HG03521 (cell line): Measurements from ENCODE around the gene CTBP1.
"Not testable (repeated sequence)": the region's sequence is repeated elsewhere in the genome, so short reads cannot be mapped to it uniquely, and the experiment has no call there.

Experiments
- ATAC-seq: cut with Tn5 transposase; IDR thresholded peaks from one replicate; pipeline ENCODE4 v1.9.1; 2021; ENCODE audit warnings: mild to moderate bottlenecking, moderate library complexity; ENCODE audit not compliant: unreplicated experiment

The CTBP1 gene

GRCh38 chr4:1248245-1249147 lies at the start of gene CTBP1:
TSS of gene CTBP1 (minus strand) at chr4:1249130. CDS start at chr4:1241331, 7,799 bp downstream.
- ATAC-seq, result peak; percentile 42

- no peak for ATAC-seq
Observed at GRCh38 chr4:1298461-1298860, 49.5 kb upstream of the CTBP1 start.

GRCh38 chr4:1297456-1298325 lies 48.8 kb upstream of the CTBP1 start:
- no peak for ATAC-seq

GRCh38 chr4:1297023-1297395 lies 48.1 kb upstream of the CTBP1 start:
- no peak for ATAC-seq

- ATAC-seq, result no peak
Observed at GRCh38 chr4:1296324-1297022, 47.5 kb upstream of the CTBP1 start.

GRCh38 chr4:1295405-1296055 lies 46.6 kb upstream of the CTBP1 start:
- no peak for ATAC-seq

- ATAC-seq, result no peak
Observed at GRCh38 chr4:1294891-1295290, 46.0 kb upstream of the CTBP1 start.

- ATAC-seq, result no peak
Observed at GRCh38 chr4:1294424-1294823, 45.5 kb upstream of the CTBP1 start.

- ATAC-seq, result no peak
Observed at GRCh38 chr4:1293991-1294390, 45.1 kb upstream of the CTBP1 start.

- ATAC-seq, result no peak
Observed at GRCh38 chr4:1293531-1293941, 44.6 kb upstream of the CTBP1 start.

GRCh38 chr4:1292703-1293011 lies 43.7 kb upstream of the CTBP1 start:
- ATAC-seq, result not testable (repeated sequence)

GRCh38 chr4:1291996-1292702 lies 43.2 kb upstream of the CTBP1 start:
- no peak for ATAC-seq

GRCh38 chr4:1291091-1291490 lies 42.2 kb upstream of the CTBP1 start:
- no peak for ATAC-seq

GRCh38 chr4:1290165-1290977 lies 41.4 kb upstream of the CTBP1 start:
- ATAC-seq, result no peak

GRCh38 chr4:1289207-1290164 lies 40.6 kb upstream of the CTBP1 start, which contains the start of gene MAEA:
TSS of gene MAEA (plus strand) at chr4:1289891. CDS start at chr4:1289914, 23 bp downstream.
- peak; percentile 95 for ATAC-seq

- ATAC-seq, result no peak
Observed at GRCh38 chr4:1288786-1289185, 39.9 kb upstream of the CTBP1 start.

- no peak for ATAC-seq
Observed at GRCh38 chr4:1285790-1286553, 37.0 kb upstream of the CTBP1 start.
